T-helper 2 cell treated with Interferon-gamma antibody and Interleukin-4, amounts not matched to agents 100 ng/mL and 5 ng/mL, for 36 hours (primary cell): ENCODE results near the gene SDS. TPM values are rescaled to one million over a fixed set of nuclear protein-coding genes. Genes with fewer than 3 reads are reported as not detected.
"Not testable (repeated sequence)": the region's sequence is repeated elsewhere in the genome, so short reads cannot be mapped to it uniquely, and the experiment has no call there.

ENCODE experiments used
- intact Hi-C: fragments of 100-400 bp; cut with micrococcal nuclease; formaldehyde crosslinking; loops from one replicate; pipeline ENCODE4 v1.15.1; 2023
- total RNA-seq: library from RNA; stranded (reverse); gene quantifications from 2 replicates; pipeline ENCODE4 v1.2.3, GENCODE V29; 2022

Gene SDS
- total RNA-seq, 1 donor from 2014 or later: not detected

- intact Hi-C loops: no loop called here
Observed at GRCh38 chr12:113381220-113381619, 22.5 kb downstream of the SDS start.

DNA sequence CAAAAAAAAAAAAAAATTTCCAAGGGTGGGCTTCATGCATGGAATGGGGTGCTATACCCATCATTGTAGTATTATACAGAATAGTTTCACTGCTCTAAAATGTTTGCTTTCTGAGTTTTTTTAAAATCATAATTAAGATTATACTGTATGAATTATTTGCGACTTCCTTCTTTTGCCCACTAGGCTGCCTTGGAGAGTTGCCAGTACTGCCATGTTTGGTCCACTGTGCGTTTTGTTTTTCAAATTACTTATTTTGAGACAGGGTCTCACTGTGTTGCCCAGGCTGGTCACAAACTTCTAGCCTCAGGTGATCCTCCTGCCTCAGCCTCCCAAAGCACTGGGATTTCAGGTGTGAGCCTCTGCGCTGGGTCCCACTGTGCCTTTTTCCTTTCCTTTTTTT lies 25.4 kb downstream of the SDS start:
- intact Hi-C loops: no loop called here

DNA sequence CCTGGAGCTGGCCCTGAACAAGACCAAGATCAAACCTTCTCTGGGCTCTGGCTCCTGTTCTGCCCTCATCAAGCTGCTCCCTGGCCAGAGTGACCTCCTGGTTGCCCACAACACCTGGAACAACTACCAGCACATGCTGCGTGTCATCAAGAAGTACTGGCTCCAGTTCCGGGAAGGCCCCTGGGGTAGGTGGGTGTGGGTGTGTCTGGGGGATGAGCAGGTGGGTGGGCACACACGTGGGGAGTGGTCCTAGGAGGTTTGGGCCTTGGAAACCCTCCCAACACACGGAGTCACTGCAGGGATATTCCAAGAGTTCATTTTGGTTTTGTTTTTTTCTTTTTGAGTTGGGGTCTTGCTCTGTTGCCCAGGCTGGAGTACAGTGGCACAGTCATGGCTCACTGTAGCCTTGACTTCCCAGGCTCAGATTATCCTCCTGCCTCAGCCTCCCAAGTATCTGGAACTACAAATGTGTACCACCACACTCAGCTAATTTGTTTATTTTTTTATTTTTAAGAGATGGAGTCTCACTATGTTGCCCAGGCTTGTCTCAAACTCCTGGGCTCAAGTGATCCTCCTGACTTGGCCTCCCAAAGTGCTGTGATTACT lies 28.8 kb downstream of the SDS start:
- intact Hi-C loops: no loop called here

DNA sequence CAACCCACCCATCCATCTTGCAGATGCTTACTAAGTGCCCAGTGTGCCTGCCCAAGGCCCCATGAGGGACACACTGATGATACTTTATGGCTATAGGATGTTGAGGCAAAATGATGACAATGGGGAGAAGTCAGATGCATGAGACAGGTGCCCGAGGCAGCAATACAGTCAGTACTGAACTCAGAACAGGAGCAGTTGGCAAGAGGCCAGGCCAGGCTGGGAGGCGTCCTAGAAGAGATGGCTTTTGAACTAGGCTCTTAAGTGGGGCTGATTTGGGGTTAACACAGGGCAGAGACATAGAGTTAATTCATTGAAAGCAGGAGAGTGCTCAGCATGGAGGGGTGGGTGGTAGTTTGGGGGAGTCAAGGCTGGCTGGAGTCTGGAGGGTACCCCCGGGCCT lies 29.7 kb downstream of the SDS start:
- intact Hi-C loops: no loop called here

GRCh38 chr12:113373440-113373839 lies 30.2 kb downstream of the SDS start:
- intact Hi-C loops: no loop called here

DNA sequence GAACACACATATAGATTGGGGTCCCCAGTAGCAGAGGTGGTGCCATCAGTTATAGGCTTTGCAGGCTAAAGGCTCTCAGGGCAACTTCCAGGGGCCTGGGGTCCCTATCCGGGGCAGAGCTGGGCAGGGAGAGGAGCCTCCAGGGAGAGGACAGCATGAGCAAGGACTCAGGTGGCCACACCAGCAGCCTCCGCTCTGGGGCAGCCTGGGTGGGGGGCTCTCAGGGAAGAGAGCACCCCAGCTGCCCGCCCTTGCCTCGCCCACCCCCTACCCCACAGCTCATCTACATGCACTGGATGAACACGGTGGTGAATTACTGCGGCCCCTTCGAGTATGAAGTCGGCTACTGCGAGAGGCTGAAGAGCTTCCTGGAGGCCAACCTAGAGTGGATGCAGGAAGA lies 31.3 kb downstream of the SDS start:
- intact Hi-C loops: no loop called here

DNA sequence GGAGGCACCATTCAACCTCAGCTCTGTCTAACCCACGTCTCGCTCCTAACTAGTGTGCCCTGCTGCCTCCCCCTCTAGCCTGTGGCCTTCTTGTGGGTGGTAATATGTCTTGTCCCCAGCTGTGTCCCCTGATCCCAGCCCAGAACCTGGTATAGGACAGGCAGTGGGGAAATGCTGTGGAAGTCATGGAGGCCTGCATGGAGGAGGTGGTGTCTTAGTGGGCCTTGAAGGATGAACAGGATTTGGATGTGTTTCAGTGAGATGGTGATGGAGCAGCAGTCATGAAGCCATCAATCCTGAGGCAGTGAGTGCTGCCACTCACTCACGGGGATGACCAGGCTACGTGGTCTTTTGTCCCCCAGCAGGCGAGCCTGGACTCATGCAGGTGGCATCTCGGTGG lies 31.9 kb downstream of the SDS start:
- intact Hi-C loops: no loop called here

GRCh38 chr12:113370923-113371682 lies 32.6 kb downstream of the SDS start:
- intact Hi-C loops: no loop called here

DNA sequence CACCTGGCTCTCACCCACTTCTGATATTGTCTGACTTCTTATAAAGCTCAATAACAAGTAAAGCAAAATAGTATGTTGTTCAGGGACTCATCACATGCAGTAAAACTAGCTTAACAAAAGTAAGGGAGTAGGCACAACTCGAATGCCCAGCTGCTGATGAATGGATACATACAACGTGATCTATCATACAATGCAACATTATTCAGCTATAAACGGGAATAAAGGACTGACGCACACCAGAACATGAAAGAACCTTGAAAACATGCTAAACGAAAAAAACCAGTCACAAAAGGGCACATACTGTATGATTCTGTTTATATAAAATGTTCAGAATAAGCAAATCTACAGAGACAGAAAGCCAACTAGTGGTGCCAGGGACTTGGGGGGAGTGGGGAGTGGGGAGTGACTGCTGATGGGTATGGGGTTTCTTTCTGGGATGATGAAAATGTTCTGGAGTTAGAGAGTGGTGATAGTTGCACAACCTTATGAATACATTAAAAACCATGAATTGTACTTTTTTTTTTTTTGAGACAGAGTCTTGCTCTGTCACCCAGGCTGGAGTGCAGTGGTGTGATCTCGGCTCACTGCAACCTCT lies 34.2 kb downstream of the SDS start:
- intact Hi-C loops: no loop called here

- intact Hi-C loops: no loop called here
Observed at GRCh38 chr12:113368331-113368730, 35.4 kb downstream of the SDS start.

- intact Hi-C loops: no loop called here
Observed at GRCh38 chr12:113366827-113367226, 36.9 kb downstream of the SDS start.

DNA sequence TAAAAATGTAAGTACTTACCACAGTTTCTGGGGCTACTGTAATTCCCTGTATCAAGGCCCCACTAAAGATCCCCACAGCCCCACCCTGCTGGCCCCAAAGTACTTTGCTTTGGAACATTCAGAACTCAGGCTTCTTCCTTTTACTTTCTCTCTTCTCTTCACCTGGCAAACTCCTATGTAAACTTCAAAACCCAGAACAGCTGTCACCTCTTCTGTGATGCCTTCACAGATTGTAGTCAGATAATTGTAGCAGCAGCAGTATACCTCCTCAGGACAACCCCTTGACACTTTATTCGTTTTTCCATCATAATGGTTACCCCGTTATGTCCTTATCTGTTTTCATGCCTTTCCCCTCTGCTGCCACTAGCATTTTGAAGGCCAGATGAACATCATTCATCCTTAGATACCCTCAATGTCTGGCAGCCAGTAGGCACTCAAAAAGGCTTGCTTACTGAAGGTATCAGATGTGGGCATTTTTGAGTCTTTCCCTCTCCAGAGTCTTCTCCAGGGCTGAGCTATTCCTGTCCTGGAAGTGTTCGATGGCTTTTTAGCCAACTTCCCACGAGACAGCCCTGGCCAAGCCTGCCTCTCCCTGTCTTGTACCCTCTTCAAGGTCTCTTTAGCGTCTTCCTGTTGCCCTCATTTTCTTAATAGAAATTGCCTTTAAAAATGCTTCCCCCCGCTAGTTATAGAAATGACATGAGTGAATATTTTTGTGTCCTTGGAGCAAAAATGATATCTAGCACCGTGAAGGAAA lies 37.9 kb downstream of the SDS start:
- intact Hi-C loops: no loop called here

DNA sequence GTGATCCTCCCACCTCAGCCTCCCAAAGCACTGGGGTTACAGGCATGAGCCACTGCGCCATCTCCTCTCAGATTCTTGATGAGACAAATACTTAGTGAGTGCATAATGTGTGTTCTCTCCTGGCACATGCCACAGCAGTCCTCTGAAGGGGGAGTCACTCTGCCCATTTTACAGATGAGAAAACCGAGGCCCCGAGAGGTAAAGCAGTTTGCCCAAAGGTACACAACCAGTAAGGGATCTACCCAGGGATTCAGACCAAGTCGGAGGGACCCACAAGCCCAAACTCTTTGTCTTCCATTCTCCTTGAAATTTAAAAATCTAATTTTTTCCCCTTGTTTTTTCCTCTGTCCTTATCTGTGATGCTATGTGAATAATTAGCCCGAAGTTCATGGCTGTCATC lies 39.0 kb downstream of the SDS start:
- intact Hi-C loops: no loop called here

DNA sequence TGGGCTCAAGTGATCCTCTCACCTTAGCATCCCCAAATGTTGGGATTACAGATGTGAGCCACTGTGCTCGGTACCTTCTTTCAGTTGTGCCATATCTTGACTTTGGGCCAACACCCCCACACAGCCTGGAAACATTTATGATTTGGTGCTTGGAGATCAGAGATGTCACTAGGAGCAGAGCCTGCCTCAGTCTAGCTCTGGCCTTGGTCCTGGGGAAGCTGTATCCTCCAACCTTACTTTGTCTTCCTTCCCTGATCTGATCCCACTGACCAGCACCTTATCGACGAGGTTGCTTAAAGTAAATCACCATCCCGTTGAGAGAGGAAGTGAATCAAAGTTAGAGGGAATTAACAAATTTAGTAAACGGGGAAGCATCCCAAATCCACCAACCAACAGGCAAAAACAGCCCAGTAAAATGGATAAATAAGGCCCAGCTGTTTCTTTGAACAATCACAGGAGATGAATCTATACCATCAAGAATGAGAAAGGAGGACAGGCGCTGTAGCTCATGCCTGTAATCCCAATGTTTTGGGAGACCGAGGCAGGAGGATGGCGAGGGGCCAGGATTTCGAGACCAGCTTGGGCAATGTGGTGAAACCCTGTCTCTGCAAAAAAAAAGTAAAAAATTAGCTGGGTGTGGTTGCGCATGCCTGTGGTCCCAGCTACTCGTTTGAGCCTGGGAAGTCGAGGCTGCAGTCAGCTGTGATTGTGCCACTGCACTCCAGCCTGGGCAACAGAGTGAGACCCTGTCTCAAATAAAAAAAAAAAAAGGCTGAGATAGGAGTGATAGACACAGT lies 41.9 kb downstream of the SDS start:
- intact Hi-C loops: no loop called here

DNA sequence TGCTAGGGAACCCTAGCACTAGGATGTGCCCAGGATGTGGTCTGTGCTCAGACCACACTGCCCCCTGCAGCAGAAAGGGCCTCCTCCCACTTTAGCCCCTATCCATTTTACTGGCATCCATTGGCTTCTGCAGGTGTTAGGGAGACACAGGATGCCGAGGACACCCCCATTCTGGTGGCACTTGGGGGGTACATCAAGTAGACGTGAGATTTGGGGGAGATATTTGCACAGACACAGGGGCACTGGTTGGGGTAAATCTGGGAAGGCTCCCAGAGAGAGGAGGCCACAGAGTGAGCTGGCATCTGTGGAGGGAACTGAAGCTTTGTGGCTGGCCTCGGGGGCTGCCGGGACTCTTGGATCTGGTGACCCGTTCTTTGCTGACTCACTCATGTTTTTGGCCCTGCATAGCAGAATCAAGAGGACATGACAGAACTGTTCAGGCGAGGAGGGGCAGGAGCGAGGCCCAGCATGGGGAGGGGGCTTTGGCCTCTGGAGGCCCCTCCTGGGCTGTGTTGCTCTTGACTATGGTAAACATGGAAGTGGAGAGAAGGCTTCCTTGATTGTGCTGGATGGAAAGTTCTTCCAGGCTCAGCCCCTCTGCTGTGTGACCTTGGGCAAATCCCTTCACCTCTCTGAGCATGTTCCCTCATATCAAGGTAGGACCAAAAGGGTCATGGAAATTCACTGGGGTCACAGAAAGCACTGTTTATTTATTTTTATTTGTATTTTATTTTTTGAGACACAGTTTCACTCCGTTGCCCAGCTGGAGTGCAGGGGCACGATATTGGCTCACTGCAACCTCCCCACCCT lies 43.5 kb downstream of the SDS start:
- intact Hi-C loops: loop anchor here (2.0 to 5.0 kb wide), 3 partner anchors 63 to 383 kb away; partner anchors contain the start of genes OAS2 and SDSL

DNA sequence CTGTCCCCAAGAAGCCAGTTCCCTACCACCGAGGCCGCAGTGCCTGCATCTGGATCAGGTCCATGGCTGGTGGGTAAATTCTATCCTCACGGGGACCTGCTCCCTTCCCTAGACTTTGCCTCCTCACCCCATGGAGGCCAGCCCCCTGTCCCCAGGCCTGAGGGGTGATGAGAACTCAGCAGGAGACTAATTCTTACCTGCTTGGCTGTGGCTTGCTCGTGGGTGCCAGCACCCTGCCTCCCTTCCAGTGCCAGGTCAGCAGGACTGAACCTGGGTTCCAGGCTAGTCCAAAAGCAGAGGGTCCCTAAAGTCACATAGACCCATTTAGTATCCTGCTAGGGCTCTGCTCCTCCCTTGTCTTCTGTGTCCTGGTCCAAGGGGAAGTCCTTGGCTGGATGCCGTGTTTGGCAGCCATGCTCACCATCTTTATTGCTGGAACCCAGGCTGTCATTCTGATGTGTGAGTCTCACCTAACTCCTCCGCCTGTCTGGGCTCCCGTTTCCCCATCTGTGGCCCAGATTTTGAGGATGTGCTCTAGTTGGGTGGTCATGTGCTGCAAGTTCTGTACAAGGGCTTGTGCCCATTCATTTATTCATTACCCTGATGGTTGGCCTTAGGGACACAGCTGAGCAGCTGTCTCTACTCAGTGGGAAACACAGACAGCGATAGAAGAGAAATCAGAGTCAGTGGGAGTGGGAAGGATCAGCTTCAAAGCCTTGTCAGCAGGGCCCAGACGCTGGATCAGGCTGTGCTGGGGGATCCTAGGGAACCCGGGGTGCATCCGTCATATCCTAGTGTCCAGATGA lies 44.4 kb downstream of the SDS start:
- intact Hi-C loops: loop anchor here (2.0 to 5.0 kb wide), 3 partner anchors 63 to 382 kb away; partner anchors contain the start of genes OAS2 and SDSL

- intact Hi-C loops: loop anchor here (1.0 to 5.0 kb wide), 6 partner anchors 23 to 381 kb away; partner anchors contain the start of genes DDX54, OAS2, RITA1 and SDSL
Observed at GRCh38 chr12:113358381-113359132, 45.1 kb downstream of the SDS start, which contains the start of gene PLBD2. Gene PLBD2 (plus strand): TSS chr12:113358587. CDS start chr12:113358601, 14 bp downstream.

- intact Hi-C loops: not testable (repeated sequence)
Observed at GRCh38 chr12:113354192-113354591, 49.5 kb downstream of the SDS start.
